ENCODE results near the gene GMPPB. TPM values are rescaled to one million over a fixed set of nuclear protein-coding genes. Genes with fewer than 3 reads are reported as not detected.
A peak's percentile ranks its signal among the peaks of the same experiment; 100 is the strongest.

Gene GMPPB
- total and polyA plus RNA-seq, 4 donors, result 12.6 to 57.8 (median 35.6) TPM

GRCh38 chr3:49747792-49748480 is 24.2 kb upstream of the GMPPB start:
- no peaks in the 10 kb centered on the region for H3K27me3 ChIP-seq (ENCODE audit: control insufficient read depth in 4 of 4, insufficient read depth in 4 of 4, low read length in 3 of 4)
- no peak overlapping the region for H3K27ac ChIP-seq (ENCODE audit: low read depth in 1 of 2, low read length in 2 of 2)
- TF ChIP-seq HNF4A (conservative IDR thresholded peaks at IDR 0.05) (peak in 1 of 2 donors; percentile 45), FOXA2 (IDR thresholded peaks at IDR 0.05) (no peak), GABPA (IDR thresholded peaks at IDR 0.05 in 1 of 2, conservative IDR thresholded peaks at IDR 0.05 in 1 of 2) (no peak), RXRA (IDR thresholded peaks at IDR 0.05) (no peak), REST (IDR thresholded peaks at IDR 0.05) (no peak), CTCF (IDR thresholded peaks at IDR 0.05; ENCODE audit: low read depth, low read length, missing input control) (no peak), TAF1 (conservative IDR thresholded peaks at IDR 0.05) (no peak), SP1 (IDR thresholded peaks at IDR 0.05) (no peak)
- H3K4me1 ChIP-seq (ENCODE audit: control insufficient read depth in 4 of 4, insufficient read depth in 4 of 4, low read length in 3 of 4), result peaks cover 0 to 2% (median 1%) of the 10 kb centered on the region in 4 donors
- H3K9me3 ChIP-seq (ENCODE audit: control insufficient read depth in 4 of 4, low read length in 3 of 4), result no peaks in the 10 kb centered on the region
- 86% methylated on average over 13 of the region's 13 CpGs for WGBS
- H3K4me3 ChIP-seq (ENCODE audit: low read depth in 1 of 3, low read length in 3 of 3), result no peak overlapping the region
- H3K9ac ChIP-seq (ENCODE audit: low read depth in 1 of 2, low read length in 2 of 2), result no peak overlapping the region
- peaks cover 0 to 5% (median 2%) of the 10 kb centered on the region in 4 donors for H3K36me3 ChIP-seq (ENCODE audit: control insufficient read depth in 4 of 4, insufficient read depth in 3 of 4, low read depth in 1 of 4, low read length in 3 of 4)
- DNase-seq (ENCODE audit: low spot score), result no peak

- no peak for DNase-seq (ENCODE audit: low spot score)
- no peaks in the 10 kb centered on the region for H3K27me3 ChIP-seq (ENCODE audit: control insufficient read depth in 4 of 4, insufficient read depth in 4 of 4, low read length in 3 of 4)
- H3K9me3 ChIP-seq (ENCODE audit: control insufficient read depth in 4 of 4, low read length in 3 of 4), result no peaks in the 10 kb centered on the region
- H3K9ac ChIP-seq (ENCODE audit: low read depth in 1 of 2, low read length in 2 of 2), result no peak overlapping the region
- TF ChIP-seq HNF4A (conservative IDR thresholded peaks at IDR 0.05) (no peak), MAX (IDR thresholded peaks at IDR 0.05) (no peak), REST (IDR thresholded peaks at IDR 0.05) (no peak), GABPA (IDR thresholded peaks at IDR 0.05 in 1 of 2, conservative IDR thresholded peaks at IDR 0.05 in 1 of 2) (no peak), JUND (IDR thresholded peaks at IDR 0.05) (no peak), ZBTB33 (IDR thresholded peaks at IDR 0.05) (no peak), RXRA (IDR thresholded peaks at IDR 0.05) (no peak), HNF4G (IDR thresholded peaks at IDR 0.05) (no peak), TAF1 (conservative IDR thresholded peaks at IDR 0.05) (no peak), NR2F2 (IDR thresholded peaks at IDR 0.05) (no peak), FOXA2 (IDR thresholded peaks at IDR 0.05) (no peak), ATF3 (IDR thresholded peaks at IDR 0.05) (no peak), SP1 (IDR thresholded peaks at IDR 0.05) (no peak), FOXA1 (IDR thresholded peaks at IDR 0.05) (no peak), CTCF (IDR thresholded peaks at IDR 0.05; ENCODE audit: low read depth, low read length, missing input control) (no peak), YY1 (IDR thresholded peaks at IDR 0.05) (no peak)
- peaks cover 0 to 5% (median 2%) of the 10 kb centered on the region in 4 donors for H3K36me3 ChIP-seq (ENCODE audit: control insufficient read depth in 4 of 4, insufficient read depth in 3 of 4, low read depth in 1 of 4, low read length in 3 of 4)
- H3K4me1 ChIP-seq (ENCODE audit: control insufficient read depth in 4 of 4, insufficient read depth in 4 of 4, low read length in 3 of 4), result peaks cover 0 to 2% (median 1%) of the 10 kb centered on the region in 4 donors
- H3K4me3 ChIP-seq (ENCODE audit: low read depth in 1 of 3, low read length in 3 of 3), result no peak overlapping the region
- 98% methylated on average over 2 of the region's 2 CpGs for WGBS
- no peak overlapping the region for H3K27ac ChIP-seq (ENCODE audit: low read depth in 1 of 2, low read length in 2 of 2)
Measured at GRCh38 chr3:49745986-49746385, 22.2 kb upstream of the GMPPB start.

All from liver (tissue), 9 donors.